SK-N-SH treated with all-trans-retinoic acid at 6 μM for 48 hours (cell line): ENCODE measurements around the gene STARD5.

ENCODE experiments used
- ATAC-seq: fragments of 200-7000 bp; cut with Tn5 transposase; 3 replicates; pipeline ENCODE4 v1.9.1; 2020; ENCODE audit warnings: mild to moderate bottlenecking, moderate library complexity
- ARNTL ChIP-seq: fragments of 450-650 bp; formaldehyde crosslinking; IDR thresholded peaks from 2 replicates; pipeline ENCODE4 v1.5.0; 2020; ENCODE audit warnings: low read depth, mild to moderate bottlenecking, moderate library complexity, borderline replicate concordance
- BACH2 ChIP-seq: fragments of 250-450 bp; sonication (Bioruptor Pico); IDR thresholded peaks from 2 replicates; pipeline ENCODE4 v1.9.0; 2021; ENCODE audit warnings: mild to moderate bottlenecking, borderline replicate concordance
- CSDC2 ChIP-seq: fragments of 250-450 bp; sonication (Bioruptor Pico); IDR thresholded peaks from 2 replicates; pipeline ENCODE4 v1.5.0; 2020; ENCODE audit warnings: mild to moderate bottlenecking, moderate library complexity
- ESRRG ChIP-seq: fragments of 250-450 bp; sonication (Bioruptor Pico); IDR thresholded peaks from 2 replicates; pipeline ENCODE4 v1.6.1; 2021; ENCODE audit warnings: mild to moderate bottlenecking
- GLIS3 ChIP-seq: fragments of 250-450 bp; sonication (Bioruptor Pico); IDR thresholded peaks from 2 replicates; pipeline ENCODE4 v1.5.0; 2020; ENCODE audit warnings: mild to moderate bottlenecking, moderate library complexity
- ISL1 ChIP-seq: fragments of 250-450 bp; sonication (Bioruptor Pico); IDR thresholded peaks from 2 replicates; pipeline ENCODE4 v2.1.2; 2022; ENCODE audit warnings: mild to moderate bottlenecking, moderate library complexity
- OSR1 ChIP-seq: fragments of 250-450 bp; sonication (Bioruptor Pico); IDR thresholded peaks from 2 replicates; pipeline ENCODE4 v1.8.0; 2022; ENCODE audit warnings: moderate library complexity, mild to moderate bottlenecking, inconsistent platforms
- RARB ChIP-seq: fragments of 250-450 bp; sonication (Bioruptor Pico); IDR thresholded peaks from 2 replicates; pipeline ENCODE4 v1.8.0; 2021; ENCODE audit warnings: mild to moderate bottlenecking, moderate library complexity
- SNAI2 ChIP-seq: fragments of 250-450 bp; sonication (Bioruptor Pico); IDR thresholded peaks from 2 replicates; pipeline ENCODE4 v1.5.0; 2020; ENCODE audit warnings: mild to moderate bottlenecking, moderate library complexity
- TCF4 ChIP-seq: fragments of 250-450 bp; sonication (Bioruptor Pico); IDR thresholded peaks from 2 replicates; pipeline ENCODE4 v1.8.0; 2021; ENCODE audit warnings: mild to moderate bottlenecking, moderate library complexity, borderline replicate concordance
- TOX ChIP-seq: fragments of 250-450 bp; sonication (Bioruptor Pico); IDR thresholded peaks from 2 replicates; pipeline ENCODE4 v1.8.0; 2021; ENCODE audit warnings: mild to moderate bottlenecking, moderate library complexity, borderline replicate concordance
- ZC3H10 ChIP-seq: fragments of 250-450 bp; sonication (Bioruptor Pico); IDR thresholded peaks from 2 replicates; pipeline ENCODE4 v1.5.1; 2021; ENCODE audit warnings: mild to moderate bottlenecking, moderate library complexity
- ZFP3 ChIP-seq: fragments of 250-450 bp; sonication (Bioruptor Pico); IDR thresholded peaks from 2 replicates; pipeline ENCODE4 v1.5.0; 2020; ENCODE audit warnings: mild to moderate bottlenecking, moderate library complexity
- ZFP30 ChIP-seq: fragments of 450-650 bp; formaldehyde crosslinking; IDR thresholded peaks from 2 replicates; pipeline ENCODE4 v1.5.0; 2022; ENCODE audit warnings: mild to moderate bottlenecking, moderate library complexity
- ZNF565 ChIP-seq: fragments of 450-650 bp; formaldehyde crosslinking; conservative IDR thresholded peaks from 2 replicates; pipeline ENCODE4 v1.5.0; 2020; ENCODE audit warnings: low read depth, mild to moderate bottlenecking, moderate library complexity
- ZNF70 ChIP-seq: fragments of 450-650 bp; formaldehyde crosslinking; IDR thresholded peaks from 2 replicates; pipeline ENCODE4 v1.5.0; 2020; ENCODE audit warnings: mild to moderate bottlenecking, moderate library complexity
- ZNF8 ChIP-seq: fragments of 450-650 bp; formaldehyde crosslinking; IDR thresholded peaks from 2 replicates; pipeline ENCODE4 v1.5.0; 2020; ENCODE audit warnings: mild to moderate bottlenecking, moderate library complexity
- TF ChIP-seq, protein P1 (sequence below): fragments of 250-450 bp; sonication (Bioruptor Pico); IDR thresholded peaks from 2 replicates; pipeline ENCODE4 v1.5.0; 2020; ENCODE audit warnings: mild to moderate bottlenecking, moderate library complexity
- TF ChIP-seq, protein P2 (sequence below): fragments of 250-450 bp; sonication (Bioruptor Pico); IDR thresholded peaks from 2 replicates; pipeline ENCODE4 v1.8.0; 2020; ENCODE audit warnings: mild to moderate bottlenecking, moderate library complexity, borderline replicate concordance
- TF ChIP-seq, protein P3 (sequence below): fragments of 250-450 bp; sonication (Bioruptor Pico); IDR thresholded peaks from 2 replicates; pipeline ENCODE4 v1.5.1; 2021; ENCODE audit warnings: mild to moderate bottlenecking, moderate library complexity
- TF ChIP-seq, protein P4 (sequence below): fragments of 250-450 bp; sonication (Bioruptor Pico); IDR thresholded peaks from 2 replicates; pipeline ENCODE4 v1.8.0; 2021; ENCODE audit warnings: low read depth, mild to moderate bottlenecking, moderate library complexity, borderline replicate concordance

The STARD5 gene

DNA sequence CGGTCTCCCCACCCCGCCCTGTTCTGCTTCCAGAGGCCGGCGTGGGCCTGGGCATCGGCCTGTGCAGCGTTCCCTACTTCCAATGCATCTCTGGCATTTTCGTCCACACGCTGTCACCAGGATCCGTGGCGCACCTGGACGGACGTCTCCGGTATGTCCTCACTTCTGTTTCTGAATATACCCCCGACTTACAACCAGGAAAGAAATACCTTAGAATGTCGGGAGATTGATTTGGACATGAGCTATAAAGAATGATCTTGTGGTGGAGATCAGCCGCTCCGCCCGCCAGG, 41.4 kb downstream of the STARD5 start:
- TF ChIP-seq TOX (CRISPR knock-in tag) (no peak), ZFP30 (CRISPR knock-in tag) (no peak), ZC3H10 (CRISPR knock-in tag) (no peak), BACH2 (no peak), CSDC2 (CRISPR knock-in tag) (no peak)
- TF ChIP-seq, protein P1, sequence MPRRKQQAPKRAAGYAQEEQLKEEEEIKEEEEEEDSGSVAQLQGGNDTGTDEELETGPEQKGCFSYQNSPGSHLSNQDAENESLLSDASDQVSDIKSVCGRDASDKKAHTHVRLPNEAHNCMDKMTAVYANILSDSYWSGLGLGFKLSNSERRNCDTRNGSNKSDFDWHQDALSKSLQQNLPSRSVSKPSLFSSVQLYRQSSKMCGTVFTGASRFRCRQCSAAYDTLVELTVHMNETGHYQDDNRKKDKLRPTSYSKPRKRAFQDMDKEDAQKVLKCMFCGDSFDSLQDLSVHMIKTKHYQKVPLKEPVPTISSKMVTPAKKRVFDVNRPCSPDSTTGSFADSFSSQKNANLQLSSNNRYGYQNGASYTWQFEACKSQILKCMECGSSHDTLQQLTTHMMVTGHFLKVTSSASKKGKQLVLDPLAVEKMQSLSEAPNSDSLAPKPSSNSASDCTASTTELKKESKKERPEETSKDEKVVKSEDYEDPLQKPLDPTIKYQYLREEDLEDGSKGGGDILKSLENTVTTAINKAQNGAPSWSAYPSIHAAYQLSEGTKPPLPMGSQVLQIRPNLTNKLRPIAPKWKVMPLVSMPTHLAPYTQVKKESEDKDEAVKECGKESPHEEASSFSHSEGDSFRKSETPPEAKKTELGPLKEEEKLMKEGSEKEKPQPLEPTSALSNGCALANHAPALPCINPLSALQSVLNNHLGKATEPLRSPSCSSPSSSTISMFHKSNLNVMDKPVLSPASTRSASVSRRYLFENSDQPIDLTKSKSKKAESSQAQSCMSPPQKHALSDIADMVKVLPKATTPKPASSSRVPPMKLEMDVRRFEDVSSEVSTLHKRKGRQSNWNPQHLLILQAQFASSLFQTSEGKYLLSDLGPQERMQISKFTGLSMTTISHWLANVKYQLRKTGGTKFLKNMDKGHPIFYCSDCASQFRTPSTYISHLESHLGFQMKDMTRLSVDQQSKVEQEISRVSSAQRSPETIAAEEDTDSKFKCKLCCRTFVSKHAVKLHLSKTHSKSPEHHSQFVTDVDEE (CRISPR knock-in tag): no peak
- TF ChIP-seq, all 23 proteins: peak for 0
- ATAC-seq: no peak

DNA sequence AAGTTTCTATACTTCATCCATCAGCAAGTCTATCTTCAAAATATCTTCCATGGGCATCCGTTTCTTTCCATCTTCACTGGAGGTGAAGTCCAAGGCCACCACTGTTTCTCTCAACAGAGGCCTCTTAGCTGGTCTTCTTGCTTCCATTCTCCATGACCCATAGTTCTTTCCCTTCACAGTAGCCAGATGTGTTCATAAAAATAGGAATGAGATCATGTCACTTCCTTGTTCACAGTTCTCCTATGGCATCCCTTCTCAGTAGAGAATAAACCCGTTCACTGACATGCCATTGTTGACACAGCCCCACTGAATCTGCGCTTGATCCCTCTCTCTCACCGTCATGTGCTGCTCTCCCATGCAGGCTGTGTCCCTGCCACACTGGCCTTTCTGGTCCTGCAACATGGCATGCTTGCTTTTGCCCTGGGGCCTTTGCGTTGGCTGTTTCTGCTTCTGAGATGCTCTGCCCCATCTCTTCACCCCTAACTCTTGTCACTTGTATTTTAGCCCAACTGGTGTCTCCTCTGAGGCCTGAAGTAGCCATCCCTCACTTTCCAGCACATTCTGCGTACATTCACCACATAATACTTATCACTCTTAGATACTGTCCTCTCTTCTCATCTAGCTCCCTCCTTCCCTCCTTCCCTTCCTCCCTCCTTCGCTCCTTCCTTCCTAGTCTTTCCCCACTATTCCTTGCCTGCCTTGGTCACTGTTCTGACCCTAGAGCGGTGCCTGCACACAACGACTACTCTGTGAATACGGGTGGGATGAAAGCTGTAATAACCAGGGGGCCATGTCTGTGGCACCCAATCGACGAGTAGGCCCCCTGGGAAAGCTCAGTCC, 42.0 kb downstream of the STARD5 start:
- no peak for ATAC-seq

DNA sequence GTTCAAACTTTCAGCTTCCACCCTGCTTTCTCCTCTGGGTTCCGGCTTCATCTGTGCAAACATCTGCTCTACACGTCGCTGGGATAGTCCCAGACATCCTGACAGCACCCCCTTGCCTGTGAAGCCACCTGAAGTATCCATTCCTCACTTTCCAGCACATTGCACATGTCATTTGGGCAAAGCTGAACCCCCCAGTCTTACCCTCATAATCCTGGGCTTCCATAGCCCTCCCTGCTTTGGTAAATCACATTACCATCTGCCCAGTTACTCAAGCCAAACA, 42.5 kb downstream of the STARD5 start:
- ATAC-seq: no peak
- TF ChIP-seq TOX (CRISPR knock-in tag) (no peak), SNAI2 (CRISPR knock-in tag) (no peak), ISL1 (CRISPR knock-in tag) (no peak), ZNF70 (CRISPR knock-in tag) (no peak), CSDC2 (CRISPR knock-in tag) (no peak), ZNF8 (no peak), ARNTL (CRISPR knock-in tag) (no peak), RARB (no peak), OSR1 (CRISPR knock-in tag) (no peak), TCF4 (CRISPR knock-in tag) (no peak), GLIS3 (no peak), ZFP30 (CRISPR knock-in tag) (no peak), ZC3H10 (CRISPR knock-in tag) (no peak), ZNF565 (CRISPR knock-in tag) (no peak)
- TF ChIP-seq, protein P2, sequence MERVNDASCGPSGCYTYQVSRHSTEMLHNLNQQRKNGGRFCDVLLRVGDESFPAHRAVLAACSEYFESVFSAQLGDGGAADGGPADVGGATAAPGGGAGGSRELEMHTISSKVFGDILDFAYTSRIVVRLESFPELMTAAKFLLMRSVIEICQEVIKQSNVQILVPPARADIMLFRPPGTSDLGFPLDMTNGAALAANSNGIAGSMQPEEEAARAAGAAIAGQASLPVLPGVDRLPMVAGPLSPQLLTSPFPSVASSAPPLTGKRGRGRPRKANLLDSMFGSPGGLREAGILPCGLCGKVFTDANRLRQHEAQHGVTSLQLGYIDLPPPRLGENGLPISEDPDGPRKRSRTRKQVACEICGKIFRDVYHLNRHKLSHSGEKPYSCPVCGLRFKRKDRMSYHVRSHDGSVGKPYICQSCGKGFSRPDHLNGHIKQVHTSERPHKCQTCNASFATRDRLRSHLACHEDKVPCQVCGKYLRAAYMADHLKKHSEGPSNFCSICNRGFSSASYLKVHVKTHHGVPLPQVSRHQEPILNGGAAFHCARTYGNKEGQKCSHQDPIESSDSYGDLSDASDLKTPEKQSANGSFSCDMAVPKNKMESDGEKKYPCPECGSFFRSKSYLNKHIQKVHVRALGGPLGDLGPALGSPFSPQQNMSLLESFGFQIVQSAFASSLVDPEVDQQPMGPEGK (CRISPR knock-in tag): no peak
- TF ChIP-seq, protein P3, sequence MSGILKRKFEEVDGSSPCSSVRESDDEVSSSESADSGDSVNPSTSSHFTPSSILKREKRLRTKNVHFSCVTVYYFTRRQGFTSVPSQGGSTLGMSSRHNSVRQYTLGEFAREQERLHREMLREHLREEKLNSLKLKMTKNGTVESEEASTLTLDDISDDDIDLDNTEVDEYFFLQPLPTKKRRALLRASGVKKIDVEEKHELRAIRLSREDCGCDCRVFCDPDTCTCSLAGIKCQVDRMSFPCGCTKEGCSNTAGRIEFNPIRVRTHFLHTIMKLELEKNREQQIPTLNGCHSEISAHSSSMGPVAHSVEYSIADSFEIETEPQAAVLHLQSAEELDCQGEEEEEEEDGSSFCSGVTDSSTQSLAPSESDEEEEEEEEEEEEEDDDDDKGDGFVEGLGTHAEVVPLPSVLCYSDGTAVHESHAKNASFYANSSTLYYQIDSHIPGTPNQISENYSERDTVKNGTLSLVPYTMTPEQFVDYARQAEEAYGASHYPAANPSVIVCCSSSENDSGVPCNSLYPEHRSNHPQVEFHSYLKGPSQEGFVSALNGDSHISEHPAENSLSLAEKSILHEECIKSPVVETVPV: no peak
- TF ChIP-seq, protein P4, sequence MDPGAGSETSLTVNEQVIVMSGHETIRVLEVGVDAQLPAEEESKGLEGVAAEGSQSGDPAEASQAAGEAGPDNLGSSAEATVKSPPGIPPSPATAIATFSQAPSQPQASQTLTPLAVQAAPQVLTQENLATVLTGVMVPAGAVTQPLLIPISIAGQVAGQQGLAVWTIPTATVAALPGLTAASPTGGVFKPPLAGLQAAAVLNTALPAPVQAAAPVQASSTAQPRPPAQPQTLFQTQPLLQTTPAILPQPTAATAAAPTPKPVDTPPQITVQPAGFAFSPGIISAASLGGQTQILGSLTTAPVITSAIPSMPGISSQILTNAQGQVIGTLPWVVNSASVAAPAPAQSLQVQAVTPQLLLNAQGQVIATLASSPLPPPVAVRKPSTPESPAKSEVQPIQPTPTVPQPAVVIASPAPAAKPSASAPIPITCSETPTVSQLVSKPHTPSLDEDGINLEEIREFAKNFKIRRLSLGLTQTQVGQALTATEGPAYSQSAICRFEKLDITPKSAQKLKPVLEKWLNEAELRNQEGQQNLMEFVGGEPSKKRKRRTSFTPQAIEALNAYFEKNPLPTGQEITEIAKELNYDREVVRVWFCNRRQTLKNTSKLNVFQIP (CRISPR knock-in tag): no peak

More for the DNA sequence above, 42.0 kb downstream of the STARD5 start:
- TF ChIP-seq OSR1 (CRISPR knock-in tag) (no peak), TCF4 (CRISPR knock-in tag) (no peak)

DNA sequence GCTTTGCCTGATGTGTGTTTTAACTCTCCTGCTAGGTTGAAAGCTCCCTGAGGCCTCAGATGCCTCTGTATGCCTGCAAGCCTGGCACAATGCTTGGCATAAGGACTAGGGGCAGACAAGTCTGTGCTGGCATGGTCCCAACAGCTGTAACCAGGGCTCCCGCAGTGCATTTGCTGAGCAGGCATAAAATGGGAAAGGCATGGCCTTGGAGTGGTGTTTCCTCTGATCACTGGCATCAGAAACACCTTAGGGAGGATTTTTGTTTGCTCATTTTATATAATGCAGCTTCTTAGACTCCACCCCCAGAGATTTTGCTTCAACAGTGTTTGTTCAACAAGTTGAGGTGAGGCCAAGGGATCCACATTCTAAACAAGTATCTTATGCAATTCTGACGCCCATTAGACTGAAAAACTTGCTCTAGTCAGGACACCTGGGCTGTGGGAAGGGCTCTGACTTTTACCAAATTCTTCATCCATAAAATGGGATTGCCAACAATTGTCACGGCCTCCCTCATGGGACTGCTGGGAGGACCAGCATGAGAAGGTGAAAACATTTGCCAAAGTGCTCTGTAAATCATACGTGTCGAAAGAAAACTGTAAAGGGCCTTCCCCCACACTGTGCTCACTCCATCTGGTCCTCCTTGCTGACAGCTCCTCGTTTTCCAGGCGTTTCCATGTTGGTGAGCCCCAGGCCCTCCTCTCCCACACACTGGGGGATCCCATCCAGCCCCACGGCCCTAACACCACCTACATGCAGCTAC, 43.1 kb downstream of the STARD5 start:
- TF ChIP-seq ESRRG (no peak), ARNTL (CRISPR knock-in tag) (no peak), ZNF8 (no peak), SNAI2 (CRISPR knock-in tag) (no peak), ISL1 (CRISPR knock-in tag) (no peak), ZNF70 (CRISPR knock-in tag) (no peak), ZNF565 (CRISPR knock-in tag) (no peak), ZFP3 (no peak), CSDC2 (CRISPR knock-in tag) (no peak), ZFP30 (CRISPR knock-in tag) (no peak)
- TF ChIP-seq, protein P4 (CRISPR knock-in tag): no peak
- ATAC-seq: no peak
